GM19468 (cell line): ENCODE data around the gene TRIM23.
"Not testable (repeated sequence)": the region's sequence is repeated elsewhere in the genome, so short reads cannot be mapped to it uniquely, and the experiment has no call there.

Source experiments
- ATAC-seq: cut with Tn5 transposase; IDR thresholded peaks from one replicate; pipeline ENCODE4 v1.9.1; 2021; ENCODE audit warnings: mild to moderate bottlenecking, moderate library complexity, moderate number of reproducible peaks; ENCODE audit not compliant: unreplicated experiment; ENCODE audit errors: extremely low read depth

The TRIM23 gene

GRCh38 chr5:65624025-65624570 lies at the start of gene TRIM23:
Gene TRIM23 (minus strand): TSS chr5:65624333. CDS start chr5:65624274, 59 bp downstream.
- ATAC-seq = peak; percentile 86

- no peak for ATAC-seq
These were observed 48.7 kb upstream of the TRIM23 start for GRCh38 chr5:65672796-65673195.

GRCh38 chr5:65668696-65669095 lies 44.6 kb upstream of the TRIM23 start:
- no peak for ATAC-seq

GRCh38 chr5:65663804-65664521 lies 39.8 kb upstream of the TRIM23 start:
- ATAC-seq = no peak

GRCh38 chr5:65654713-65655112 lies 30.6 kb upstream of the TRIM23 start:
- no peak for ATAC-seq

GRCh38 chr5:65651144-65651543 lies 27.0 kb upstream of the TRIM23 start:
- ATAC-seq = no peak

GRCh38 chr5:65647941-65648340 lies 23.8 kb upstream of the TRIM23 start:
- ATAC-seq = no peak

GRCh38 chr5:65646938-65647337 lies 22.8 kb upstream of the TRIM23 start:
- no peak for ATAC-seq

- ATAC-seq = no peak
These were observed 16.1 kb upstream of the TRIM23 start for GRCh38 chr5:65640240-65640639.

GRCh38 chr5:65630981-65631380 lies 6.8 kb upstream of the TRIM23 start:
- ATAC-seq = no peak

GRCh38 chr5:65625743-65626142 lies 1.6 kb upstream of the TRIM23 start:
- ATAC-seq = no peak

- peak; percentile 29 for ATAC-seq
These were observed 730 bp upstream of the TRIM23 start, which contains the start of the genes SHLD3 and TRAPPC13 for GRCh38 chr5:65624571-65625555. Gene SHLD3 (plus strand): TSS chr5:65625027. CDS start chr5:65629588, 4,561 bp downstream. Gene TRAPPC13 (plus strand): TSS chr5:65625027. CDS start chr5:65625061, 34 bp downstream.

- ATAC-seq = no peak
These were observed 651 bp downstream of the TRIM23 start for GRCh38 chr5:65623482-65623881.

GRCh38 chr5:65621961-65622360 lies 2.2 kb downstream of the TRIM23 start:
- not testable (repeated sequence) for ATAC-seq

GRCh38 chr5:65620021-65620420 lies 4.1 kb downstream of the TRIM23 start:
- no peak for ATAC-seq

GRCh38 chr5:65612298-65612907 lies 11.7 kb downstream of the TRIM23 start:
- ATAC-seq = no peak

- ATAC-seq = no peak
These were observed 12.6 kb downstream of the TRIM23 start for GRCh38 chr5:65611524-65611923.

- ATAC-seq = not testable (repeated sequence)
These were observed 22.4 kb downstream of the TRIM23 start for GRCh38 chr5:65601761-65602160.

GRCh38 chr5:65588694-65589093 lies 35.4 kb downstream of the TRIM23 start:
- ATAC-seq = no peak

- ATAC-seq = no peak
These were observed 47.0 kb downstream of the TRIM23 start for GRCh38 chr5:65577141-65577540.
